WTC11 (cell line): ENCODE measurements around the gene CRCP. TPM values are rescaled to one million over a fixed set of nuclear protein-coding genes. Genes with fewer than 3 reads are reported as not detected.

Experiments used
- ATAC-seq: fragments of 200-7000 bp; cut with Tn5 transposase; 2 replicates; pipeline ENCODE4 v1.10.0; 2021; ENCODE audit warnings: mild to moderate bottlenecking, moderate library complexity
- CTCF ChIA-PET: fragments of 300-600 bp; sonication (Branson Sonifier 250); formaldehyde crosslinking; loops from one replicate; lab custom pipeline; 2021; ENCODE audit warnings: antibody characterized with exemption; lab: Charles Lee
- POLR2A ChIA-PET: fragments of 350-600 bp; sonication (Branson Sonifier 250); formaldehyde crosslinking; loops from one replicate; lab custom pipeline; 2021; ENCODE audit warnings: antibody characterized with exemption; lab: Charles Lee
- DNase-seq: peaks from one replicate; pipeline ENCODE4 v3.0.0; 2021; ENCODE audit warnings: low spot score
- H3K27ac Mint-ChIP-seq: 2 replicates; pipeline ENCODE4 v1.8.0; 2021; ENCODE audit warnings: mixed read lengths
- H3K27me3 Mint-ChIP-seq: 2 replicates; pipeline ENCODE4 v1.8.0; 2021; ENCODE audit warnings: low read depth, mild to moderate bottlenecking, moderate library complexity, mixed read lengths
- H3K36me3 Mint-ChIP-seq: 2 replicates; pipeline ENCODE4 v1.8.0; 2021; ENCODE audit warnings: mixed read lengths
- H3K4me1 Mint-ChIP-seq: 2 replicates; pipeline ENCODE4 v1.8.0; 2022; ENCODE audit warnings: mixed read lengths
- H3K4me3 Mint-ChIP-seq: 2 replicates; pipeline ENCODE4 v1.8.0; 2021; ENCODE audit warnings: mild to moderate bottlenecking, moderate library complexity, mixed read lengths
- H3K9me3 Mint-ChIP-seq: 2 replicates; pipeline ENCODE4 v1.8.0; 2021; ENCODE audit warnings: mixed read lengths
- AFF4 ChIP-seq: sonication (generic); formaldehyde crosslinking; IDR thresholded peaks from 2 replicates; pipeline ENCODE4 v1.8.1; 2023; ENCODE audit warnings: mild to moderate bottlenecking, missing genetic modification reagents, borderline replicate concordance
- CDX4 ChIP-seq: fragments of 250-450 bp; sonication (Bioruptor Pico); IDR thresholded peaks from 2 replicates; pipeline ENCODE4 v1.9.0; 2021; ENCODE audit warnings: moderate library complexity, mild to moderate bottlenecking, inconsistent platforms, borderline replicate concordance
- E2F1 ChIP-seq: sonication (generic); formaldehyde crosslinking; IDR thresholded peaks from 2 replicates; pipeline ENCODE4 v1.8.0; 2022; ENCODE audit warnings: mild to moderate bottlenecking, missing genetic modification reagents
- E2F5 ChIP-seq: sonication (generic); formaldehyde crosslinking; IDR thresholded peaks from 2 replicates; pipeline ENCODE4 v1.8.1; 2022; ENCODE audit warnings: mild to moderate bottlenecking, moderate library complexity, missing genetic modification reagents
- FOXJ3 ChIP-seq: sonication (generic); formaldehyde crosslinking; IDR thresholded peaks from 2 replicates; pipeline ENCODE4 v1.9.0; 2021; ENCODE audit warnings: missing genetic modification reagents, mild to moderate bottlenecking, borderline replicate concordance
- FOXP1 ChIP-seq: sonication (generic); formaldehyde crosslinking; IDR thresholded peaks from 2 replicates; pipeline ENCODE4 v1.8.0; 2022; ENCODE audit warnings: missing genetic modification reagents, mild to moderate bottlenecking, moderate library complexity, borderline replicate concordance
- FOXP4 ChIP-seq: sonication (generic); formaldehyde crosslinking; IDR thresholded peaks from 2 replicates; pipeline ENCODE4 v1.8.0; 2022; ENCODE audit warnings: mild to moderate bottlenecking, missing genetic modification reagents
- GRHL2 ChIP-seq: fragments of 250-450 bp; sonication (Bioruptor Pico); IDR thresholded peaks from 2 replicates; pipeline ENCODE4 v1.8.0; 2022; ENCODE audit warnings: mild to moderate bottlenecking, moderate library complexity; ENCODE audit not compliant: insufficient replicate concordance, severe bottlenecking
- HMGA2 ChIP-seq: fragments of 250-450 bp; sonication (Bioruptor Pico); IDR thresholded peaks from 2 replicates; pipeline ENCODE4 v1.4.0; 2021; ENCODE audit warnings: mild to moderate bottlenecking, moderate library complexity
- IRF1 ChIP-seq: sonication (generic); formaldehyde crosslinking; IDR thresholded peaks from 2 replicates; pipeline ENCODE4 v1.8.0; 2023; ENCODE audit warnings: missing genetic modification reagents
- MAX ChIP-seq: sonication (generic); formaldehyde crosslinking; IDR thresholded peaks from 2 replicates; pipeline ENCODE4 v1.8.0; 2022; ENCODE audit warnings: mild to moderate bottlenecking, missing genetic modification reagents
- MLX ChIP-seq: sonication (generic); formaldehyde crosslinking; IDR thresholded peaks from 2 replicates; pipeline ENCODE4 v1.8.1; 2023; ENCODE audit warnings: mild to moderate bottlenecking, missing genetic modification reagents, moderate library complexity
- MXD4 ChIP-seq: fragments of 250-450 bp; sonication (Bioruptor Pico); IDR thresholded peaks from 2 replicates; pipeline ENCODE4 v1.8.0; 2021; ENCODE audit warnings: mild to moderate bottlenecking, moderate library complexity, borderline replicate concordance
- OVOL2 ChIP-seq: fragments of 250-450 bp; sonication (Bioruptor Pico); IDR thresholded peaks from 2 replicates; pipeline ENCODE4 v1.9.0; 2021; ENCODE audit warnings: mild to moderate bottlenecking, borderline replicate concordance
- PREB ChIP-seq: sonication (generic); formaldehyde crosslinking; IDR thresholded peaks from 2 replicates; pipeline ENCODE4 v1.8.1; 2022; ENCODE audit warnings: mild to moderate bottlenecking, missing genetic modification reagents, moderate library complexity, borderline replicate concordance
- RORB ChIP-seq: fragments of 250-450 bp; sonication (Bioruptor Pico); IDR thresholded peaks from 2 replicates; pipeline ENCODE4 v1.9.0; 2021; ENCODE audit warnings: mild to moderate bottlenecking
- TEAD4 ChIP-seq: sonication (generic); formaldehyde crosslinking; IDR thresholded peaks from 2 replicates; pipeline ENCODE4 v1.8.0; 2022; ENCODE audit warnings: mild to moderate bottlenecking, missing genetic modification reagents
- TP53 ChIP-seq: sonication (generic); formaldehyde crosslinking; IDR thresholded peaks from 2 replicates; pipeline ENCODE4 v1.8.1; 2023; ENCODE audit warnings: mild to moderate bottlenecking, missing genetic modification reagents
- ZNF317 ChIP-seq: sonication (generic); formaldehyde crosslinking; IDR thresholded peaks from 2 replicates; pipeline ENCODE4 v1.8.1; 2023; ENCODE audit warnings: low read depth, mild to moderate bottlenecking, moderate library complexity, missing genetic modification reagents, borderline replicate concordance
- ZNF396 ChIP-seq: fragments of 250-450 bp; sonication (Bioruptor Pico); IDR thresholded peaks from 2 replicates; pipeline ENCODE4 v1.8.0; 2021; ENCODE audit warnings: mild to moderate bottlenecking, moderate library complexity, borderline replicate concordance
- ZNF425 ChIP-seq: fragments of 250-450 bp; sonication (Bioruptor Pico); conservative IDR thresholded peaks from 2 replicates; pipeline ENCODE4 v1.9.0; 2021; ENCODE audit warnings: mild to moderate bottlenecking
- total RNA-seq: library from RNA; stranded (reverse); gene quantifications from 3 replicates; pipeline ENCODE4 v1.2.3, GENCODE V29; 2021

Gene CRCP
- total RNA-seq, 1 experiment from 2014 or later: 23.3 TPM

GRCh38 chr7:66162622-66163021, 48.0 kb downstream of the CRCP start (continued):
- TF ChIP-seq E2F1 (CRISPR knock-in tag): no peak

GRCh38 chr7:66163186-66163610, 48.6 kb downstream of the CRCP start:
- CTCF ChIA-PET: no interaction called here
- POLR2A ChIA-PET: no interaction called here
- Mint-ChIP-seq H3K4me3 (no peak overlapping the region), H3K9me3 (no peaks in the 10 kb centered on the region), H3K4me1 (no peaks in the 10 kb centered on the region), H3K36me3 (peaks cover 5% of the 10 kb centered on the region), H3K27me3 (no peaks in the 10 kb centered on the region), H3K27ac (no peak overlapping the region)
- TF ChIP-seq FOXP1 (CRISPR knock-in tag) (no peak), ZNF425 (CRISPR knock-in tag) (no peak), TEAD4 (CRISPR knock-in tag) (no peak), FOXP4 (CRISPR knock-in tag) (no peak), MXD4 (CRISPR knock-in tag) (no peak), PREB (no peak), TP53 (no peak), E2F5 (CRISPR knock-in tag) (no peak), ZNF396 (CRISPR knock-in tag) (no peak), MAX (CRISPR knock-in tag) (no peak), HMGA2 (CRISPR knock-in tag) (no peak), FOXJ3 (CRISPR knock-in tag) (no peak), CDX4 (CRISPR knock-in tag) (no peak), OVOL2 (CRISPR knock-in tag) (no peak), MLX (CRISPR knock-in tag) (no peak), GRHL2 (CRISPR knock-in tag) (no peak), RORB (no peak), AFF4 (CRISPR knock-in tag) (no peak), ZNF317 (CRISPR knock-in tag) (no peak), IRF1 (CRISPR knock-in tag) (no peak)
- DNase-seq (no peak), ATAC-seq (no peak)
